ENCODE data around the gene FRMD4A.

DNA sequence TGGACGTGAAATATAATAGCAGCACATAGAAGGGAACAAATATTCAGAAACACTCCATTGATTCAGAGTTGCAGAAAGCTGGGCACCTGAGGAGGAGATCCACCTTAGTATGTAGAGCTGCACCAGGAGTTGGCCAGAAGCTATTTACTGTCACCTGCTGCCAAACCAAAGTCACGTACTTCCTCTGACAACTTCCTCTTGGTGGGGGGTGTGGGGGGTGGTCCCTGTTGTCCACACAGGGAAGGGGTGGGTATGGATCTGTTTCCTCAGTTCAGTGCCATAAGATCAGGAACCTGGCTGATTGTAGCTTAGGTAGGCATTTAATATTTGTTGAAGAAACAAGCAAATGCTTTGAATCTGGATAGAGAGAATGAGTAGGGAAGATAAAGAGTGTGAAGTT, 264.6 kb downstream of the FRMD4A start:
- TF ChIP-seq, protein P1, sequence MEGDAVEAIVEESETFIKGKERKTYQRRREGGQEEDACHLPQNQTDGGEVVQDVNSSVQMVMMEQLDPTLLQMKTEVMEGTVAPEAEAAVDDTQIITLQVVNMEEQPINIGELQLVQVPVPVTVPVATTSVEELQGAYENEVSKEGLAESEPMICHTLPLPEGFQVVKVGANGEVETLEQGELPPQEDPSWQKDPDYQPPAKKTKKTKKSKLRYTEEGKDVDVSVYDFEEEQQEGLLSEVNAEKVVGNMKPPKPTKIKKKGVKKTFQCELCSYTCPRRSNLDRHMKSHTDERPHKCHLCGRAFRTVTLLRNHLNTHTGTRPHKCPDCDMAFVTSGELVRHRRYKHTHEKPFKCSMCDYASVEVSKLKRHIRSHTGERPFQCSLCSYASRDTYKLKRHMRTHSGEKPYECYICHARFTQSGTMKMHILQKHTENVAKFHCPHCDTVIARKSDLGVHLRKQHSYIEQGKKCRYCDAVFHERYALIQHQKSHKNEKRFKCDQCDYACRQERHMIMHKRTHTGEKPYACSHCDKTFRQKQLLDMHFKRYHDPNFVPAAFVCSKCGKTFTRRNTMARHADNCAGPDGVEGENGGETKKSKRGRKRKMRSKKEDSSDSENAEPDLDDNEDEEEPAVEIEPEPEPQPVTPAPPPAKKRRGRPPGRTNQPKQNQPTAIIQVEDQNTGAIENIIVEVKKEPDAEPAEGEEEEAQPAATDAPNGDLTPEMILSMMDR (IDR thresholded peaks at IDR 0.05), result no peak
- no peak for TF ChIP-seq POLR2A (IDR thresholded peaks at IDR 0.05)

Measured in uterus (tissue), 2 donors.